NCI-H1694 (cell line): ENCODE results near the gene LENG8.

Source experiments
- DNase-seq: peaks from one replicate; lab custom pipeline; 2025; lab: John Stamatoyannopoulos, UW

LENG8 gene

GRCh38 chr19:54448774-54449700 is at the start of gene LENG8:
LENG8 (plus strand) TSS chr19:54449199; CDS start chr19:54451345, 2,146 bp downstream.
- DNase-seq = peak; percentile 83

GRCh38 chr19:54400913-54401312 is 48.1 kb upstream of the LENG8 start:
- no peak for DNase-seq

- DNase-seq = no peak
These were observed 45.9 kb upstream of the LENG8 start for GRCh38 chr19:54403054-54403453.

- no peak for DNase-seq
These were observed 43.4 kb upstream of the LENG8 start for GRCh38 chr19:54405628-54406027.

GRCh38 chr19:54407780-54408179 is 41.2 kb upstream of the LENG8 start:
- no peak for DNase-seq

- no peak for DNase-seq
These were observed 40.5 kb upstream of the LENG8 start for GRCh38 chr19:54408456-54409026.

GRCh38 chr19:54411033-54411432 is 38.0 kb upstream of the LENG8 start:
- no peak for DNase-seq

- no peak for DNase-seq
These were observed 36.1 kb upstream of the LENG8 start for GRCh38 chr19:54412877-54413276.

GRCh38 chr19:54414156-54414555 is 34.8 kb upstream of the LENG8 start:
- no peak for DNase-seq

GRCh38 chr19:54415208-54415900 is 33.6 kb upstream of the LENG8 start, which contains the start of gene TTYH1:
TTYH1 (plus strand) TSS chr19:54415464; CDS start chr19:54415553, 89 bp downstream.
- DNase-seq = no peak

GRCh38 chr19:54415901-54416673 is 32.9 kb upstream of the LENG8 start:
- DNase-seq = no peak

GRCh38 chr19:54416695-54417491 is 32.1 kb upstream of the LENG8 start:
- DNase-seq = no peak

- no peak for DNase-seq
These were observed 30.7 kb upstream of the LENG8 start for GRCh38 chr19:54418030-54418929.

- no peak for DNase-seq
These were observed 29.8 kb upstream of the LENG8 start for GRCh38 chr19:54418930-54419800.

- no peak for DNase-seq
These were observed 29.0 kb upstream of the LENG8 start for GRCh38 chr19:54420068-54420382.

GRCh38 chr19:54420383-54421168 is 28.4 kb upstream of the LENG8 start:
- no peak for DNase-seq

GRCh38 chr19:54421169-54421516 is 27.9 kb upstream of the LENG8 start:
- no peak for DNase-seq

- DNase-seq = no peak
These were observed 27.5 kb upstream of the LENG8 start for GRCh38 chr19:54421521-54421920.
